A549 (cell line): ENCODE data around the gene ATP5F1A. TPM values are rescaled to one million over a fixed set of nuclear protein-coding genes. Genes with fewer than 3 reads are reported as not detected.

ENCODE experiments used
- ATAC-seq, 2 experiments: fragments of 200-7000 bp in 1 of 2; fragments of >200 bp in 1 of 2; cut with Nextera tagmentation in 1 of 2; cut with Tn5 transposase in 1 of 2; 3 replicates each; pipeline versions ENCODE4 v1.8.0 to v1.9.1; 2018 to 2020; ENCODE audit warnings: mild to moderate bottlenecking in 1 of 2, moderate library complexity in 1 of 2
- CTCF ChIA-PET: fragments of 300-600 bp; sonication (Branson Sonifier 250); formaldehyde crosslinking; extraction: SDS; loops from one replicate; lab custom pipeline; 2021; ENCODE audit warnings: antibody characterized with exemption, inconsistent platforms; lab: Yijun Ruan, JAX
- POLR2A ChIA-PET: fragments of 350-600 bp; formaldehyde crosslinking; extraction: SDS; loops from one replicate; lab custom pipeline; 2021; ENCODE audit warnings: antibody characterized with exemption, inconsistent platforms; lab: Yijun Ruan, JAX
- DNase-seq, 2 experiments: peaks; one replicate each; pipeline versions ENCODE4 v3.0.0 to v3.0.0-alpha.2; 2011 to 2016; ENCODE audit warnings: low read depth in 1 of 2, low spot score in 1 of 2
- FAIRE-seq: peaks from 2 replicates; lab custom pipeline; 2011; peaks lifted over from hg19 to GRCh38; lab: Jason Lieb, UNC
- H3K27ac ChIP-seq, 2 experiments: fragments of >200 bp; sonication (Bioruptor Twin); formaldehyde crosslinking; 3 replicates each; pipeline ENCODE4 v1.5.1; 2016 to 2017
- H3K4me1 ChIP-seq: fragments of >200 bp; sonication (Bioruptor Twin); formaldehyde crosslinking; 3 replicates; pipeline ENCODE4 v1.6.1; 2016
- H3K4me2 ChIP-seq: fragments of >200 bp; sonication (Bioruptor Twin); formaldehyde crosslinking; 3 replicates; pipeline ENCODE4 v1.6.1; 2016
- H3K4me3 ChIP-seq: fragments of >200 bp; sonication (Bioruptor Twin); formaldehyde crosslinking; 3 replicates; pipeline ENCODE4 v1.5.1; 2016
- H3K9me3 ChIP-seq: fragments of >200 bp; sonication (Bioruptor Twin); formaldehyde crosslinking; 3 replicates; pipeline ENCODE4 v1.6.1; 2016
- CTCF ChIP-seq: fragments of >200 bp; sonication (Bioruptor Twin); formaldehyde crosslinking; IDR thresholded peaks from 3 replicates; pipeline ENCODE4 v1.5.1; 2016
- ESRRA ChIP-seq: fragments of 150-350 bp; IDR thresholded peaks from 2 replicates; pipeline ENCODE4 v1.6.1; 2014; ENCODE audit warnings: mild to moderate bottlenecking, low read length, borderline replicate concordance
- FOSB ChIP-seq: fragments of 250-450 bp; sonication (Bioruptor Pico); IDR thresholded peaks from 2 replicates; pipeline ENCODE4 v1.5.0; 2020; ENCODE audit warnings: mild to moderate bottlenecking, moderate library complexity
- HES2 ChIP-seq: fragments of >200 bp; sonication (Bioruptor Twin); formaldehyde crosslinking; IDR thresholded peaks from 2 replicates; pipeline ENCODE4 v1.6.1; 2016
- HOXB5 ChIP-seq: fragments of 250-450 bp; sonication (Bioruptor Pico); IDR thresholded peaks from 2 replicates; pipeline ENCODE4 v1.5.0; 2020; ENCODE audit warnings: mild to moderate bottlenecking, moderate library complexity
- NFE2L2 ChIP-seq: fragments of 150-350 bp; conservative IDR thresholded peaks from 2 replicates; pipeline ENCODE4 v1.6.1; 2014; ENCODE audit warnings: low read length
- NPAS2 ChIP-seq: fragments of 250-450 bp; sonication (Bioruptor Pico); IDR thresholded peaks from 2 replicates; pipeline ENCODE4 v1.8.0; 2022; ENCODE audit warnings: mild to moderate bottlenecking, moderate library complexity, borderline replicate concordance
- NR3C1 ChIP-seq: fragments of >200 bp; sonication (Bioruptor Twin); formaldehyde crosslinking; IDR thresholded peaks from 3 replicates; pipeline ENCODE4 v1.6.1; 2017
- PBX3 ChIP-seq: IDR thresholded peaks from 2 replicates; pipeline ENCODE4 v1.6.1; 2012
- PHF8 ChIP-seq: fragments of 200-600 bp; sonication (generic); IDR thresholded peaks from 2 replicates; pipeline ENCODE4 v1.6.1; 2016; ENCODE audit warnings: low read depth, mild to moderate bottlenecking, antibody characterized with exemption, moderate library complexity, borderline replicate concordance
- RCOR1 ChIP-seq: fragments of 150-350 bp; IDR thresholded peaks from 2 replicates; pipeline ENCODE4 v1.6.1; 2014; ENCODE audit warnings: antibody characterized with exemption, low read length, low read depth
- REST ChIP-seq: fragments of 200-600 bp; sonication (generic); IDR thresholded peaks from 2 replicates; pipeline ENCODE4 v1.6.1; 2016; ENCODE audit warnings: antibody characterized with exemption, mild to moderate bottlenecking, moderate library complexity
- RFX5 ChIP-seq: fragments of 450-650 bp; IDR thresholded peaks from 2 replicates; pipeline ENCODE4 v1.7.1; 2014; ENCODE audit warnings: antibody characterized with exemption, mild to moderate bottlenecking, moderate library complexity
- SREBF2 ChIP-seq: fragments of 450-650 bp; IDR thresholded peaks from 2 replicates; pipeline ENCODE4 v1.6.1; 2014; ENCODE audit warnings: mild to moderate bottlenecking, moderate library complexity
- TFCP2L1 ChIP-seq: fragments of 250-450 bp; sonication (Bioruptor Pico); IDR thresholded peaks from 2 replicates; pipeline ENCODE4 v1.5.0; 2021; ENCODE audit warnings: mild to moderate bottlenecking
- TP53 ChIP-seq: fragments of 250-450 bp; sonication (Bioruptor Pico); IDR thresholded peaks from 2 replicates; pipeline ENCODE4 v1.5.0; 2021; ENCODE audit warnings: mild to moderate bottlenecking, moderate library complexity
- ZSCAN20 ChIP-seq: fragments of 250-450 bp; sonication (Bioruptor Pico); IDR thresholded peaks from 2 replicates; pipeline ENCODE4 v1.8.0; 2022; ENCODE audit warnings: mild to moderate bottlenecking, moderate library complexity
- WGBS: methylation state at CpG from one replicate; pipeline ENCODE4 v1.1.6; 2017; ENCODE audit errors: missing lambda C conversion rate; 5-methylcytosine and 5-hydroxymethylcytosine counted together
- polyA plus RNA-seq, 4 experiments: library from polyadenylated mRNA; depleted of rRNA in 3 of 4; stranded (reverse); fragments of >200 nt; fragmentation: RNase III in 1 of 4; extraction: RNeasy Plus Mini Kit Qiagen cat#74134 plus additional on column Dnase treatment in 1 of 4; gene quantifications; 2 replicates in 3 of 4; 3 replicates in 1 of 4; pipeline ENCODE4 v1.2.3, GENCODE V29; 2011 to 2017

Gene ATP5F1A
- polyA plus RNA-seq, 2 of the 4 experiments (the other 2 are of a cell fraction), result 422 to 543 TPM

- no peak overlapping the region for H3K4me3 ChIP-seq
- no peak for TF ChIP-seq RCOR1
- H3K27ac ChIP-seq, result no peak overlapping the region
- WGBS, result 60% methylated on average over 9 of the region's 9 CpGs
- peak in 1 of 2 experiments; percentile 34; a peak in 1 of 6 replicates for ATAC-seq
- DNase-seq, result no peak
- no peak overlapping the region for H3K4me2 ChIP-seq
- H3K4me1 ChIP-seq, result no peaks in the 10 kb centered on the region
- ChIA-PET POLR2A (no interaction called here), CTCF (interaction anchor here (0.6 to 1.3 kb wide), 3 partner anchors 145 to 530 kb away, joined by 3 to 4 read pairs (median 3); no protein-coding TSS in a partner anchor)
- FAIRE-seq, result no peak
- no peaks in the 10 kb centered on the region for H3K9me3 ChIP-seq
Observed at GRCh38 chr18:46134920-46135675, 37.0 kb upstream of the ATP5F1A start.

GRCh38 chr18:46133534-46133933 is 35.4 kb upstream of the ATP5F1A start:
- TF ChIP-seq ESRRA (no peak), FOSB (CRISPR knock-in tag) (no peak), NPAS2 (CRISPR knock-in tag) (no peak), HES2 (no peak), NR3C1 (no peak), HOXB5 (no peak), TFCP2L1 (CRISPR knock-in tag) (no peak), PHF8 (no peak), PBX3 (no peak), TP53 (no peak), ZSCAN20 (no peak), REST (no peak), NFE2L2 (no peak), SREBF2 (no peak), RFX5 (no peak), CTCF (no peak)
- H3K4me3 ChIP-seq, result no peak overlapping the region
- POLR2A ChIA-PET, result no interaction called here
- no peak overlapping the region for H3K27ac ChIP-seq
- ATAC-seq (no peak), DNase-seq (no peak), FAIRE-seq (no peak)
- H3K4me1 ChIP-seq, result no peaks in the 10 kb centered on the region
- CTCF ChIA-PET, result interaction anchor here (1.0 kb wide), 1 partner anchor 13 kb away, joined by 3 read pairs; no protein-coding TSS in a partner anchor
- H3K4me2 ChIP-seq, result no peak overlapping the region
- WGBS, result 74% methylated on average over 3 of the region's 3 CpGs
- H3K9me3 ChIP-seq, result no peaks in the 10 kb centered on the region
